Activated CD4-positive, alpha-beta T cell treated with anti-CD3 and anti-CD28 coated beads for 4 hours (primary cell): Measurements from ENCODE around the gene USP10.

Experiments
- DNase-seq, 2 donors: peaks; one replicate each; pipeline ENCODE4 v3.0.0-alpha.2; 2020

USP10 gene

DNA sequence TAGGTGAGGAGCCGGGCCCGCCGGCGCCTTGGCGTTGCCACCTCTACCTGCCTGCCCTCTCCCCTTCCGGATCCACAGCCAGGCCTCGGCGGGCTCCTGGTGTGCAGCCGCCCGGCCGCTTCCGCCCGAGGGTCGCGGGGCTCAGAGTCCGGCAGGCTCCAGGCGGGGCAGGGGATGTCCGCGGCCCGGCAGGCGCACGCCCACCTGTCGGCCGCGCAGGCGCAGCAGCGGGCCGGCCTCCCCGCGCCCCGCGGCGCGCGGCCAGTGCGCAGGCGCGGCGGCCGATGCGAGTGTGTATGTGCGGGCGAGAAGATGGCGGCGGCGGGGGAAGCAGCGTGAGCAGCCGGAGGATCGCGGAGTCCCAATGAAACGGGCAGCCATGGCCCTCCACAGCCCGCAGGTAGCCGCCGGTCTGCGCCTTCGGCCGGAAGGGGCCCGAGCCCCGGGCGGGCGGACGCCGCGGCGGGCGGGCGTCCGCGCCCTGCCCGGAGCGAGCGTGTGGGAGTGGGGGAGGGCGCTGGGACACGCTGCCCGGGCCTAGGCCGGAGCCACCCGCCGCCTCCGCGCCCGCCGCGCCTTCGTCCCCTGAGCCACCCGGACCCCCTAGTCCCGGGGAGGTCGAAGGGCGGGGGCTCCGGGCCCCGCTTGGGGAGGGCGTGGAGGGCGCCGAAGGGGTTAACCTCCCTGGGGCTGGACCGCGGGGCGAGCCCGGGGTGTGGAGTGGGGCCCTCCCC, at the start of gene USP10:
Gene USP10 (plus strand): TSS at position 289 of the 734 bp plus-strand sequence. CDS start 91 bp downstream, at position 380.
- peak; percentile 80 to 82 for DNase-seq

DNA sequence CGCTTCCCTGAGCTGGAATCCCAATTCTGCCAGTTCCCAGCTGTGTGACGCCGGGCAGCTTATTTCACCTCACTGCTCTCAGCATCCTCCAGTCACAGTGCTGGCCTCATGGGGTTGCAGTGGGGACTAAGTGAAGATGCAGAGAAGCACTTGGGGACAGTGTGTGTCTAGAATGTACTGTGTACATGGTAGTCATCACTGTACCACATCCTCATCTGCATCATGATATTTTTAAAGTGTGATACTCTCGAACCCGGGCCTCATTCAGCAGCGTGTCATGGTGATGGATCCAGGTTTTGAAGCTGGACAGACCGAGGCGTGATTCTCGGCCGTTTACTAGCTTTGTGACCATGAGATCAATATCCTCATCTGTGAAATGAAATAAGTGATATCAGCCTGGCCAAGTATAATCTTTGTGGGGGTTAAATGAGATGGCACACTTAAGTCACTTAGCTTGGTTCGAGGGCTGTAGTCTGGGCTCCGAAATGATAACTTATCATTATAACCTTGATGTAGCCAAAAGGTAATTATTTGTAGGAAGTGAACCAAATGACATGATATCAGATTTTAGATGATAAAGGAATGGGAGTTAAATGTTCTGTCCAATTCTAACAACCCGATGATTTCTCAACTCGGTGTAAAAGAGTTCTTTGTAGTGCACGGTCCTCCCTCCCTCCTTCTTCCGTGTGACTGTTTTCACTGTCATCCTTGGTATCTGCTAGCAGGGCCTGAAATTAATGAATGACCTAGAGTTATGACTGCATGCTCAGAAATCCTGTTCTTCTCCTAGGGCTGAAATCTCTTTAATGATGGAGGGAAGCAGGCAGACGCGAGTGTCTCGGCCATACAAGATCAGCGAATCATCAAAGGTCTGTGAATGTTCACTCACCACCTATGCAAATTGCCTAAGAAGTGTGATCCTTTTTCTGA, 49.5 kb upstream of the USP10 start:
- DNase-seq: no peak

- no peak for DNase-seq
Observed at GRCh38 chr16:84652566-84652965, 47.2 kb upstream of the USP10 start.

DNA sequence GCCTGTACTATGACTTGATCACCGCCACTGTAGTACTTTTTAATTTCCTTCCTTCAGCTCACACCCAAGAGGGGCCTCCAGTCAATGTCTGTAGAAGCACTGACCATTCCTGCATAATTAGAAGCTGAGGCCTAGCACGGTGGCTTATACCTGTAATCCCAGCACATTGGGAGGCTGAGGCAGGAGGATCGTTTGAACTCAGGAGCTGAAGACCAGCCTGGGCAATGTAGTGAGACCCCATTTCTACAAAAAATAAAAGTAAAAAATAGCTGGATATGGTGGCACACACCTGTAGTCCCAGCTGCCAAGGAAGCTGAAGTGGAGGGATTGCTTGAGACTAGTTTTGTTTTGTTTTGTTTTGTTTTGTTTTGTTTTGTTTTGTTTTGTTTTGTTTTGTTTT, 45.6 kb upstream of the USP10 start:
- no peak for DNase-seq

- DNase-seq: no peak
Observed at GRCh38 chr16:84654998-84655397, 44.8 kb upstream of the USP10 start.

GRCh38 chr16:84656649-84657048, 43.2 kb upstream of the USP10 start:
- no peak for DNase-seq

- DNase-seq: no peak
Observed at GRCh38 chr16:84657229-84657837, 42.5 kb upstream of the USP10 start.

GRCh38 chr16:84658690-84659089, 41.1 kb upstream of the USP10 start:
- DNase-seq: no peak

- no peak for DNase-seq
Observed at GRCh38 chr16:84659656-84660300, 40.0 kb upstream of the USP10 start.

DNA sequence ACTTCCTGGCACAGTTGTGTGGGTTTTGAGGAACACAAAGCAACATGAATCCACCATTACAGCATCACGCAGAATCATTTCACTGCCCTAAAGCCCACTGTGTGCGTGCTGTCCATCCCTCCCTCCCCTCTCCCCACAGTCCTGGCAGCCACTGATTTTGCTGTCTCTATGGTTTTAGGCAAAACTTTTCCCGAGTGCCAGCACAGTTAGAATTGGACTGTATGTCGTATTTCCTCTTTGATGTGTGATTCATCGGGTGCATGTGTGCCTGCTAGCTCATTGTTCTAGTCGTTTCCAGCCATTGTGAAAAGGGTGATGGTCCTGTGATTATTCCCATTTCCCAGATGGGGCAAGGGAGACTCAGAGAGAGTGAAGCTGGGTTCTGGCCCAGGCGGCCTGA, 38.8 kb upstream of the USP10 start:
- DNase-seq: no peak

DNA sequence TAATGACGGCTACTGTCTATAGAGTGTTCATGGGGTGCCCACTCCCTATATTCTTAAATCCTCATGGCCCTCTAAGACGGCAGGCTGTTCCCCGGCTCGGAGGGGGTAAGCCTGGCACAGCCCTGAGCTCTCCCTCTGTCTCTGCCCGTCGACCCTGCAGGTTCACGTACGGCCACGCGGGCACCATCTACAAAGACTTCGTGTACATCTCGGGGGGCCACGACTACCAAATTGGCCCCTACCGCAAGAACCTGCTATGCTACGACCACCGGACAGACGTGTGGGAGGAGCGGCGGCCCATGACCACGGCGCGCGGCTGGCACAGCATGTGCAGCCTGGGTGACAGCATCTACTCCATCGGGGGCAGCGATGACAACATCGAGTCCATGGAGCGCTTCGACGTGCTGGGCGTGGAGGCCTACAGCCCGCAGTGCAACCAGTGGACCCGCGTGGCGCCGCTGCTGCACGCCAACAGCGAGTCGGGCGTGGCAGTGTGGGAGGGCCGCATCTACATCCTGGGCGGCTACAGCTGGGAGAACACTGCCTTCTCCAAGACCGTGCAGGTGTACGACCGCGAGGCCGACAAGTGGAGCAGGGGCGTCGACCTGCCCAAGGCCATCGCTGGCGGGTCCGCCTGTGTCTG, 38.3 kb upstream of the USP10 start:
- DNase-seq: no peak

DNA sequence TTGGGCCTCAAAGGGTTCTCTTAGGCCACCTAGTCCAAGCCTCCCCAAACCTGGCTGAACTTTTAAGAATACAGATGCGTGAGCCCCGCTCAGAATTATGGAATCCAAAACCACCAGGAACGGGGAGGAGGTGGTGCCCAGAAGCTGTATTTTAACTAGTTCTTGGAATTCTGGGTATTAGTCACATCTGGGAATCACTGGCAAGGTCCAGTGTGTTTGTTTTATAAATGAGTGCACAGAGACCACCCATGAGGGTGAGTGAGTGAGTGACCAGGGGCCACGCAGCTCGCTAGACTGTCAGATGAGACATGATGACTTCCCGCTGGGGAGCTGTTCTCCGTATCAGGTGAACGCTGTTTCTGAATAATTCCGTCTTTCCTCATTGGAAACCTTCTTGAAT, 37.3 kb upstream of the USP10 start:
- no peak for DNase-seq

DNA sequence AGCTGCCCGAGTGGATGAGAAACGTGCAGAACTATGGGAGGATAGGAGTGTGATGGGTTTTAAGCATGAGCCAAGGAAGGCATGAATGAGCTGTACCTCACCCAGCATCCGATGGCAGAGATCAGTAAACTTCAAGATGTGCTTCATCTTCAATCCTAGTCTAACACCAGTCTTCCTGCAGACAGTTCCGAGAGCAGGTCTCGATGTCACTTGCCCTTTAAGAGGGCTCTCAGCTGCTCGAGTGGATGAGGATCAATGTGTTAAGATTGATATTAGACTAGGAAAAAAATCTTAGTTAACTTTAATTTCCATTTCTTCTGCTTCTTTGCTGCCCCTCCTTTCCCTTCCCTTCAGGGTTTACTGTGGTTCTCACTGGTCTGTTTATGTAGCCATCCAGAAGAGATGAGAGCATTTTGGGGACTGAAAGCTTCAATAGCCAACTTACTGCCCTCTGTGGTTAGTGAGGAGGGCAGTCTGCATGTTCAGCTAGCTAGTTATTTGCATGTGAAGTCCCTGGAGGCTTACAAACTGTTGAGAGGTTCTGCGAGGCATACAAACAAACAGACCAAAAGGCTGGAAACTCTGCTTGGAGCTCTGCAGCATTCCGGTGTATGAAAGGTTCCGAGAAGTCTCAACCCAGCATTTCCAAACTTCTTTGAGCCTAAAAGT, 36.2 kb upstream of the USP10 start:
- no peak for DNase-seq

DNA sequence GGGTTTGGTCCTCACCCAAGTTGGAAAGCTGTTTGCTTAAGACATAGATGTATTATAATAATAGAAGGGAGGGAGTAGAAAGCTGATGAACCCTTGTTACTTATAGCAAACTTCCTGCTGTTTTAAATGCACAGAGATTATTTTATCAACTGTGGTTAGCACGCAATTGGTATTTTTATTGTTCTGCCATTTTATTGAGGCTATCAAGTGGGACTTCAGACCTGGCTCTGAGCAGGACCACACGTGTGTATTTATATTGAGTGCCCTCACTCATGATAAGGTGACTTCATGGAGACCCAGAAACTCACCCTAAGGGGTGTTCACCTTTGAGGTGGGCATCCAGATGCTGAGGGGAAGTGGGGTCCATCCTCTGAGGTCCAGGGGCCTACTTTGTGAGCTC, 34.4 kb upstream of the USP10 start:
- DNase-seq: no peak

DNA sequence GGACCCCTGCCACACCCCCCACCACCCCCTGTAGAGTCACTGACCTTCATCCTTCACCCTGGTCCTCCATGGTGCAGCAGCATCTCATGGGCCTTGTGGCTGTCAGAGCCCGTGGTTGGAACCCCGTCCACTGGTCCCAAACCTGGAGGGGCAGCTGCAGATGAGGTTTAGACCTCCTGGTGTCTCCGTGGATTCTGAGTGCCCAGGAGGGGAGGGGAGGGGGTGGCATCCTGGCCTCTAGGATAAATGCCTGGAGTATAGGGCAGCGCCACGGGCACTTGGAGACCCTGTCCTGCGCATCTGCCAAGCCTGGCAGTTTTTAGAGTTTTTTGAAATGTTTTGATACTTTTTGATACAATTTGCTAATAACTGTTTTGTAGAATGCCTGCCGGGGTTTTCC, 34.0 kb upstream of the USP10 start:
- DNase-seq: no peak

- no peak for DNase-seq
Observed at GRCh38 chr16:84667600-84668309, 32.0 kb upstream of the USP10 start.

- DNase-seq: no peak
Observed at GRCh38 chr16:84670063-84670462, 29.7 kb upstream of the USP10 start.

- peak; percentile 77 to 84 for DNase-seq
Observed at GRCh38 chr16:84672276-84673202, 27.3 kb upstream of the USP10 start.

DNA sequence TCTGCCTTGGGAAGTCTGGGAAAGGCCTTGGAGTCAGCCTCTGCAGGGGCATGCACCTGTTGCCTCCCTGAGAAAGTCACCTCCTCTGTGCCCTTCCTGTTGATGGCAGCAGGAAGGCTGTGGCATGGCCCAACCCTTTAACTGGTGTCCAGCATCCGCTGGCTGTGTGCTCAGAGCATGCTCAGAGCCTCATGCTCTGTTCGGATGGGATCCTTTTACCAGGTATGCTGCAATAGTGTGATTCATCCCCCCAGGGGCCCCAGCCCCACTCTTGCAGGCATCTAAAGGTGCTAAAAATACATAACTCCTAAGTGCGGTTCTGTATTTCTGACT, 26.6 kb upstream of the USP10 start:
- DNase-seq: no peak

- DNase-seq: no peak
Observed at GRCh38 chr16:84673561-84673960, 26.2 kb upstream of the USP10 start.
